Bronchial epithelial cell (primary cell): Measurements from ENCODE around the gene TLL2. TPM values are rescaled to one million over a fixed set of nuclear protein-coding genes. Genes with fewer than 3 reads are reported as not detected.

Experiments used
- DNase-seq: peaks from one replicate; pipeline ENCODE4 v3.0.0-alpha.2; 2010; ENCODE audit warnings: low read depth
- FAIRE-seq: peaks from 2 replicates; lab custom pipeline; 2011; peaks lifted over from hg19 to GRCh38; lab: Jason Lieb, UNC
- H3K27me3 ChIP-seq: 2 replicates; pipeline ENCODE4 v1.5.1; 2011; ENCODE audit warnings: low read length; ENCODE audit not compliant: control insufficient read depth, insufficient read depth
- H3K36me3 ChIP-seq: 2 replicates; pipeline ENCODE4 v1.5.1; 2011; ENCODE audit warnings: low read length; ENCODE audit not compliant: control insufficient read depth, insufficient read depth
- H3K4me3 ChIP-seq: 2 replicates; pipeline ENCODE4 v1.5.1; 2011; ENCODE audit warnings: mild to moderate bottlenecking, low read depth, low read length, control low read depth
- total RNA-seq: library from RNA; depleted of rRNA; stranded (reverse); fragments of >200 nt; gene quantifications from 2 replicates; pipeline ENCODE4 v1.2.1, GENCODE V29; 2014
- TF ChIP-seq, protein P1 (sequence below): IDR thresholded peaks from 2 replicates; pipeline ENCODE4 v1.5.1; 2011; ENCODE audit warnings: mild to moderate bottlenecking, moderate library complexity, low read length, control low read depth, inconsistent platforms; ENCODE audit not compliant: insufficient read depth, severe bottlenecking

Gene TLL2
- total RNA-seq, 1 donor from 2014 or later: 0.26 TPM

DNA sequence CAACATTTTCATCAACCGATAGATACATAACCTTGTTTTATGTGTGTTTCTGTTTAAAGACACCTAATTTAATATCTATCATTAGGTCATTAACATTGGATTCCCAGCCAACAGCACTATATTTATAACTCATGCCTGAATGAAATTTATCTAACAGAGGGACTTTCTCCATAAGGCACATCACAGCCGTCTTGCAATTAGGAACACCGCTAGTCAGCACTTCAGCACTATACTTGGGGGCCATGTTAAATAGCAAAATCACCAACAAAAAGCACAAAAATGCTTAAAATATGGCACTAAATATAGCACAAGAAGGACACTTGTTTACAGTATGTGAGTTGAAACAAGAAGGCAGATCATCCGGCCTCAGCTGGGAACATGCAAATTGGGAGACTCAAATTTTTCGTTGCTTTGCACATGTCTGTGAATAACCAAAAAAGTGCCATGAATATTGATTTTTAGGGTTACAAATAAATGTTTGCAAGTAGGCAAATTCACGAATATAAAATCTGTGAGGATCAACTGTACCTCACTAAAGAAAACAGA lies 51.0 kb downstream of the TLL2 start:
- Histone ChIP-seq H3K27me3 (no peaks in the 10 kb centered on the region), H3K36me3 (no peaks in the 10 kb centered on the region), H3K4me3 (no peak overlapping the region)
- TF ChIP-seq, protein P1, sequence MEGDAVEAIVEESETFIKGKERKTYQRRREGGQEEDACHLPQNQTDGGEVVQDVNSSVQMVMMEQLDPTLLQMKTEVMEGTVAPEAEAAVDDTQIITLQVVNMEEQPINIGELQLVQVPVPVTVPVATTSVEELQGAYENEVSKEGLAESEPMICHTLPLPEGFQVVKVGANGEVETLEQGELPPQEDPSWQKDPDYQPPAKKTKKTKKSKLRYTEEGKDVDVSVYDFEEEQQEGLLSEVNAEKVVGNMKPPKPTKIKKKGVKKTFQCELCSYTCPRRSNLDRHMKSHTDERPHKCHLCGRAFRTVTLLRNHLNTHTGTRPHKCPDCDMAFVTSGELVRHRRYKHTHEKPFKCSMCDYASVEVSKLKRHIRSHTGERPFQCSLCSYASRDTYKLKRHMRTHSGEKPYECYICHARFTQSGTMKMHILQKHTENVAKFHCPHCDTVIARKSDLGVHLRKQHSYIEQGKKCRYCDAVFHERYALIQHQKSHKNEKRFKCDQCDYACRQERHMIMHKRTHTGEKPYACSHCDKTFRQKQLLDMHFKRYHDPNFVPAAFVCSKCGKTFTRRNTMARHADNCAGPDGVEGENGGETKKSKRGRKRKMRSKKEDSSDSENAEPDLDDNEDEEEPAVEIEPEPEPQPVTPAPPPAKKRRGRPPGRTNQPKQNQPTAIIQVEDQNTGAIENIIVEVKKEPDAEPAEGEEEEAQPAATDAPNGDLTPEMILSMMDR: no peak
- DNase-seq: no peak
- FAIRE-seq: no peak

DNA sequence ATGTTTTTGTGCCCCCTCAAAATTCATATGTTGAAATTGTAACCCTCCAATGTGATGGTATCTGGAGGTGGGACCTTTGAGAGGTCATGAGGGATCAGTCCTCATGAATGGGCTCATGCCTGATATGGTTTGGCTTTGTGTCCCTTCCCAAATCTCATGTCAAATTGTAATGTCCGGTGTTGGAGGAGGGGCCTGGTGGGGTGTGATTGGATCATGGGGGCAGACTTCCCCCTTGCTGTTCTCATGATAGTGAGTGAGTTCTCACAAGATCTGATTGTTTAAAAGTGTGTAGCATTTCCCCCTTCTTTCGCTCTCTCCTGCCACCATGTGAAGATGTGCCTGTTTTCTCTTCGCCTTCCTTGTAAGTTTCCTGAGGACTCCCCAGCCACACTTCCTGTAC lies 53.4 kb downstream of the TLL2 start:
- FAIRE-seq: no peak
- no peak for DNase-seq
- Histone ChIP-seq H3K4me3 (no peak overlapping the region), H3K36me3 (no peaks in the 10 kb centered on the region), H3K27me3 (no peaks in the 10 kb centered on the region)
- TF ChIP-seq, protein P1: no peak

GRCh38 chr10:96457341-96457740 lies 56.4 kb downstream of the TLL2 start:
- no peak overlapping the region for H3K4me3 ChIP-seq
- no peaks in the 10 kb centered on the region for H3K36me3 ChIP-seq
- H3K27me3 ChIP-seq: no peaks in the 10 kb centered on the region
- TF ChIP-seq, protein P1: no peak
- DNase-seq (no peak), FAIRE-seq (no peak)

DNA sequence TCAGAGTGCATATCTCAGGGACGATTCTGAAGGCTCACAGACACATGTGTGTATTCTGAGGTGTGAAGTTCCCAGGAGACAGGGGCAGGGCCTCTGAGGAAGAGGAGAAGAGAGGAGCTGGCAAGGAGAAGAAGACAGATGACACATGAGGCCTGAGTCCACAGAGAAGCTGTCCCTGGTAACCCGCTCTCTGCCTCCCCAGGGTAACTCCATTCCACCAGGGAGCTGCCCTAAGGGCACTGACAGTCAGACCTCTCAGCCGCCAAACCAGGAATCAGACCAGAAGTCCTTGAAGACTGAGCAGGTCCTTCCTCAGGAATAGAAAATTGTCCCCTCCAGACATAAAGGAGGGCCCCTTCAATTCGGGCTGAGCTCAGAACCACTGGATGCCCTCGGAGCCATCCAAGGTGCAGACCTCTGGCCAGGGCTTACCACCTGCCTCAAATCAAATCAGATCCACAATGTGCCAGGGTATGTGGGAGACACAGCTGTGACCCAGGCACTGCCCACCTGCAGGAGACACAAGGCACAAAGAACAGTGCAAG lies 57.4 kb downstream of the TLL2 start:
- FAIRE-seq (no peak), DNase-seq (no peak)
- no peaks in the 10 kb centered on the region for H3K27me3 ChIP-seq
- H3K4me3 ChIP-seq: no peak overlapping the region
- H3K36me3 ChIP-seq: no peaks in the 10 kb centered on the region
- TF ChIP-seq, protein P1: no peak

- FAIRE-seq (no peak), DNase-seq (no peak)
- Histone ChIP-seq H3K27me3 (no peaks in the 10 kb centered on the region), H3K4me3 (no peak overlapping the region), H3K36me3 (no peaks in the 10 kb centered on the region)
- TF ChIP-seq, protein P1: no peak
Measured at GRCh38 chr10:96453856-96454583, 59.7 kb downstream of the TLL2 start.
